Cardiac fibroblast (primary cell): ENCODE measurements around the gene JPH3.

ENCODE experiments used
- DNase-seq, 2 donors: peaks; one replicate each; pipeline versions ENCODE4 v3.0.0 to v3.0.0-alpha.2; 2010; ENCODE audit warnings: low read depth in 2 of 2
- H3K4me3 ChIP-seq, 2 donors: replicated peaks in 1 of 2; 1 replicate in 1 of 2; 2 replicates in 1 of 2; pipeline ENCODE4 v1.5.1; 2011; ENCODE audit warnings: low read depth in 2 of 2, low read length in 2 of 2, mild to moderate bottlenecking in 2 of 2, moderate library complexity in 1 of 2
- CTCF ChIP-seq: IDR thresholded peaks from one replicate; pipeline ENCODE4 v1.5.1; 2011; ENCODE audit warnings: low read depth, mild to moderate bottlenecking, low read length, inconsistent platforms

The JPH3 gene

GRCh38 chr16:87657621-87658192, 55.4 kb downstream of the JPH3 start:
- DNase-seq, result peak; percentile 9 to 23
- TF ChIP-seq CTCF, result no peak
- H3K4me3 ChIP-seq, result no peak overlapping the region

GRCh38 chr16:87658564-87659225, 56.4 kb downstream of the JPH3 start:
- H3K4me3 ChIP-seq, result no peak overlapping the region
- no peak for TF ChIP-seq CTCF
- DNase-seq, result no peak

GRCh38 chr16:87661561-87661960, 59.3 kb downstream of the JPH3 start:
- no peak overlapping the region for H3K4me3 ChIP-seq
- TF ChIP-seq CTCF, result no peak
- peak; percentile 49 to 58 for DNase-seq

- no peak for TF ChIP-seq CTCF
- DNase-seq, result no peak
Observed at GRCh38 chr16:87662254-87663204, 60.2 kb downstream of the JPH3 start.

GRCh38 chr16:87664792-87665191, 62.5 kb downstream of the JPH3 start:
- TF ChIP-seq CTCF, result no peak
- H3K4me3 ChIP-seq, result no peak overlapping the region
- no peak for DNase-seq

More at GRCh38 chr16:87662254-87663204, 60.2 kb downstream of the JPH3 start:
- H3K4me3 ChIP-seq, result no peak overlapping the region

- no peak for DNase-seq
- H3K4me3 ChIP-seq, result no peak overlapping the region
- no peak for TF ChIP-seq CTCF
Observed at GRCh38 chr16:87665193-87665592, 62.9 kb downstream of the JPH3 start.
